Endometrium (tissue), 2 donors: ENCODE results near the gene ZNF644.

Source experiments
- FAIRE-seq: peaks from 2 replicates; lab custom pipeline; 2012; peaks lifted over from hg19 to GRCh38; lab: Jason Lieb, UNC
- donor health status: control.
- donor health status: control.

Gene ZNF644

DNA sequence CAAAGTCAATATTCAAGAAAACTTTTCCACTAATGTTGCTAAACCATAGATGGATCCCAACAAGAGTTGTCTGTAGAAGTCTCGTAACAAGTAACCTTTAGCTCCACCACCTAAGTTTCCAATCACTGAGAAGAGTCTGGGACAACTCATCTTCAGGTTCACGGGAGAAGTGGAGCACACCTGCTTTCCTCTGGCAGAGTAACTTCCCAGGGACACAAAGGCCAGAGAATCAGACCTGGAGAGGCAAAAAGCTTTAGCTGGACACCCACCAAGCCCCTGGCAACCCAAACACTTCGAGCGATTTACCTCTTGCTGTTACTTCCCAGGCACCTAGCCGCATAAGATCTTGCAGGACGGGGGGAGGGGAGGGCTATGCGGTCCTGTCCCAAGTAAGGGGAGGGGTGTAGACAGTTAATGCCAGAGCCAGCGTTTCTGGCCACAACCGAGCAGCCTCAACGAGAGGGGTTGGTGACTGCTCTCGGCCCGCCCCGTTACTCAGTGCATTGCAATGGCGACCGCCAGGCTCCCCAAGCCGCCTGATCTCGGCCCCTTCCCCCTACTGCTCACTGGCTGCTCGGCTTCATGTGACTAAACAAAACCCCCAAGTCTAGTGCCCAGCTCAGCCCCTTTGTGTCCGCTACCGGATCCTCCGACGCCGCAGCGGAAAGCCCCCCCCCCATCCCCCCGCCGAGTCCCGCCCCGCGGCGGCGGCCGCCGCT is 709 bp downstream of the ZNF644 start:
- no peak for FAIRE-seq

DNA sequence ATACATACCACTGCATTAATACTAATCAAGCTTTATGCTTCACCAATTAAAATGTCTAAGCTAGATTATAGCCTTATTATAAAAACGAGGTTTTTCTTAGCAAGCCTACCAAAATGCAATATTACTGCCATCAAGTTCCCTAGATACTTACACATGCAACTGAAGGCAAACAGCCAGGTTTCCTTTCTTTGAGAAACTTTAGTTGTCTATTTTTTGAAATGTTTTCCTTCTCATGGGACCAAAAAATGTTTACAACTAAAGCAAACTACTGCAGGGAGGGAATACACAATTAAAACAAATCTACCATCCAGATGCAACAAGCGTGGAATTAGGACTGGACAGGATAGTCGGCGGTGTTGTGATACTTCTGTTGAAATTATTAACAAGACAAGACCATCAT is 1.3 kb downstream of the ZNF644 start:
- peak; percentile 33 for FAIRE-seq

DNA sequence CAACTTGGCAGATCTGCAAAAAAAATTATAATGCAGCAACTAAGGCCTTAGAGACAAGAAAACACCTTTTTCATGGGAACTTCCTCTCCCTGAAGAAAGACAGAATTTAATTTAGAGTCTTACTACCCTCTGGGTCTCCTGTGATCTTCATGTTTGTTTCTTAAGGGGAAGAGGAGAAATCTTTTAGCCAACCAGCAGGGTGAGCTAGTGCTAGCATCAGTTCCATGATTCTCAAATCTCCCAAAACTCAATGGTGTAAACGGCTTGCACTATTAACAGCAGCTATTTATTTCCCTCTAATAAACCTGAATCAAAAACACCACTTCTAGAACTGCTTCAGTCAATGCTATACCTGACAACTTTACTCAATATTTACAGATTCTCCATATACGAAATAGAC is 3.8 kb downstream of the ZNF644 start:
- no peak for FAIRE-seq

DNA sequence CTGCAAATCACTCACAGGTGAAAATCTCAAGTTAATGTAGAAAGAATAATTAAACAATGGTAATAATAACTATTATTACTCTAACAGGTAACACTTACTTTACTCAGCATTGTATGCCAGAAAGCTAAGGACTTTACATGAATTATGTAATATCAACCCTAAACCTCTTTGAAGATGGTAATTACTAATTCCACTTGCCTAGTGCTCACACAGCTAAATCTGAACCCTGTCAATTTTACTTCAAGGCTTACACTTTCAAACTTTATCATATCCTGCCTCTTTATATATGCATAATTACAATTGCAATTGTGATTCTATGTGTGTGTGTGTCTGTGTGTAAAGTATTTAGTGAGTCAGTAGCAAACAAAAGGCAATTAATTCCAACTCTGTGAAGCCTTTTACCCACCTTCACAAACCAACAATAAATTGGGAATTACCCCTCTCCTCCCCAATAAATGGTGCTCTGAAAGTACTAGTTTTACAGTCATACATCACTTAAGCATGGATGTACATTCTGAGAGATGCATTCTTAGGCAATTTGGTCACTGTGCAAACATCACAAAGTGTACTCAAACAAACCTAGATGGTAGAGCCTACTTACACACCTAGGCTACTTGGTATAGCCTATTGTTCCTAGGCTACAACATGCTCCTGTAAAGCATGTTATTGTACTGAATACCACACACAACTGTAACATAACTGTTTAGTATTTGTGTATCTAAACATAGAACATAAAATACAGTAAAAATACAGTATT is 5.9 kb downstream of the ZNF644 start:
- no peak for FAIRE-seq

DNA sequence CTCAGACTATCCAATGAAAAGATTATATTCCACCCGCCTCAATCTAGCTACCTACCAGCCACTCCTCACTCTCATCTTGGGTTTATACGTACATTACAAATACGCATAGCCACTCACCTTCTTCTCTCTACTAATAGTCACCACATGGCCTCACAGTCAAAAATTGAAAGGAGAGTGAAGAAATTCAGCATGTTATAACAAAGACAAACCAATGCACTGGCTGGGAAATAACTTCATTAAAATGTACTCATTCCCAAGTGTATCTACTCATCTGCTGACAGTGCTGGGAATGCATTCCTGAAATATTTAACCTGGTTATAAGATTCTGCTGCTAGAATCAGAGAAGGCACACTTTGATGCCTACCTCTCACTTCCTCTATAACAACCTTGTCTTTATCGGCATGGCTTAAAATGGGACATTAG is 6.5 kb downstream of the ZNF644 start:
- FAIRE-seq = no peak

DNA sequence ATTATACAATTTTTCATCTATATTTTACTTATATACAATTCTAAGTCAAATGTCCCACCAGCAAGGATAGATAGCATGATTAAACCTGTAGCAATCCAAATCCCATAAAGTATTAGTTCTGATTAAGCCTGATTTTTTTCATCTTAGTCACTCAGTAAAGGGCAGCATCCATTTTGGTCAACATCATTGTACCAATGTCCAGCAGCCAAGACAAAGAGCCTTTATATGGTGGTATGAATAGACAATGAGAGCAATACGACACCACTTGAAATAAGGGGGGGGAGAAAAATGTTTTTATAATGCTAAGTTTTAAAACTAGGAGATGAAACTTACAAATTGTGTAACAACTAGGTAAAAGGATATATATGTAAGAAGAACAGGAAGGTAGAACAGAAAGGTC is 7.4 kb downstream of the ZNF644 start:
- FAIRE-seq = no peak

DNA sequence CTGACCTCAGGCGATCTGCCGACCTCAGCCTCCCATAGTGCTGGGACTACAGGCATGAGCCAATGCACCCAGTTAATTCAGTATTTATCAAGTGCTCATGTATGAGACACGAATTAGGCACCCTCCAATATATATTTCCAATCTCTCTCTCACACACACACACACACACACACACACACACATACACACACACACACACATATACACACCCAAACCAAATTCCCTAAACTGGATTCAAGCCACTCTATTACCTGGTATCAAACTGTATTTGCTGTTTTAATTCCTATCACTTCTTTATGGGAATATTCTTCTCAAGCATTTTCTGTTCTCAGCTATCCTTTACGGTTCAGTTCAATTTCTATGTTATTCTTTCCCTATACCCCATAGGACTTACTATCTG is 8.5 kb downstream of the ZNF644 start:
- FAIRE-seq = no peak

DNA sequence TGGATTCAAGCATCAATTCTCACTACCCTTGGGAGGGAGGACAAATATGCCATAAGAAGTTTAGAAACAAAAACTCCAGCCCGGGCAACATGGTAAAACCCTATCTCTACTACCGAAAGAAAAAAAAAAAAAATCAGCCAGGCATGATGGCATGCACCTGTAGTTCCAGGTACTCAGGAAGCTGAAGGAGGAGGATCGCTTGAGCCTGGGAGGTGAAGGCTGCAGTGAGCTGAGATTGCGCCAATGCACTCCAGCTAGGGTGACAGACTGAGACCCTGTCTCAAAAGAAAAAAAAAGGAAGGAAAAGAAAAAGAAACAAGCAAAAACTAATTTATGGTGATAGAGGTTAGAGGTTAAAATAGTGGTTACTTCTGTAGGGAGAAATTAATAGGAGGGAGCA is 9.6 kb downstream of the ZNF644 start:
- FAIRE-seq = no peak

DNA sequence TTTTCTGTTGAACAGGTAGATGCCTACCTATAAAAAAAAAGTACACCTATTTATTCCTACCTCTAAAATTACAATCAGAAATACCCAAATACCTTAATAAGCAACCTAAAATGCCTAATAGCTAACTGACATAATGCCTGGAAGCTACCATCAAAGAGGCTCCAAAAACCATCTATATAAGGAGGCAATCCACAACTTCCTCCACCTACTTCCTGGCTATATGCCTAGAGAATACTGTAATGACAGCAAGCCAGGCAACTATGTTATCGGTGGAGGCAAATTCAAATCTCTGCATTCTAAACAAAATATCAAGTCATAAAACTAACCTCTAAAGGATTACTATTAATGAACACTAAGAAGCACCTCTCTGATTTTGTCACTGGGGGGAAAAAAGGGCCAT is 10.1 kb downstream of the ZNF644 start:
- no peak for FAIRE-seq

DNA sequence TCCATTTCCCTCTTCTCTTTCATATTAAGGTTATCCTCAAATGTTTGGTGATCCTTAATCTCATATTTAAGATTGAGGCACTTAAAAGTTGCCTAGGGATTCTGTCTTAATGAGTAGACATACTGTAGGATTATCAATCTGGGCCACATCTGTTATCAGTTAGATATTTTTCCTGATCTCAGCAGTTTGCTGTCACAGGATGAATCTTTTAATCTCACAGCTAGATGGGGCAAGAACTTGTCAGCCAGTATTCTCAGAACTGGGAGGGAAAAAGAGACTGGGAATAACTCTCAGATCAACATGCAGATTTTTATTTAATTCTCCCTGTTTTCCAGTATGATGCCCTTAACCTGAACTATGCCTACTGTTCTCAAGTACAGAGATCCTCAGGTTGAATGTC is 14.0 kb downstream of the ZNF644 start:
- no peak for FAIRE-seq

DNA sequence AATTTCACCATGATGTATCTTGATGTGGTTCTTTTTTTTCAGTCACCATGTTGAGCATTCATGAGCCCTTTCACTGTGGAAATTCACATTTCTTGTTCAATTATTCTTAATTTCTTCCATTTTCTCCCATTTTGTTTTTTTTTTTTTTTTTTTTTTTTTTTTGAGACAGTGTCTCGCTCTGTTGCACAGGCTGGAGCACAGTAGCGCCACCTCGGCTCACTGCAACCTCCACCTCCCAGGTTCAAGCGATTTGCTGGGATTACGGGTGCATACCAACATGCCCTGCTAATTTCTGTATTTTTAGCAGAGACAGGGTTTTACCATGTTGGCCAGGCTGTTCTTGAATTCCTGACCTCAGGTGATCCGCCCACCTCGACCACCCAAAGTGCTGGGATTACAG is 14.7 kb downstream of the ZNF644 start:
- FAIRE-seq = no peak

DNA sequence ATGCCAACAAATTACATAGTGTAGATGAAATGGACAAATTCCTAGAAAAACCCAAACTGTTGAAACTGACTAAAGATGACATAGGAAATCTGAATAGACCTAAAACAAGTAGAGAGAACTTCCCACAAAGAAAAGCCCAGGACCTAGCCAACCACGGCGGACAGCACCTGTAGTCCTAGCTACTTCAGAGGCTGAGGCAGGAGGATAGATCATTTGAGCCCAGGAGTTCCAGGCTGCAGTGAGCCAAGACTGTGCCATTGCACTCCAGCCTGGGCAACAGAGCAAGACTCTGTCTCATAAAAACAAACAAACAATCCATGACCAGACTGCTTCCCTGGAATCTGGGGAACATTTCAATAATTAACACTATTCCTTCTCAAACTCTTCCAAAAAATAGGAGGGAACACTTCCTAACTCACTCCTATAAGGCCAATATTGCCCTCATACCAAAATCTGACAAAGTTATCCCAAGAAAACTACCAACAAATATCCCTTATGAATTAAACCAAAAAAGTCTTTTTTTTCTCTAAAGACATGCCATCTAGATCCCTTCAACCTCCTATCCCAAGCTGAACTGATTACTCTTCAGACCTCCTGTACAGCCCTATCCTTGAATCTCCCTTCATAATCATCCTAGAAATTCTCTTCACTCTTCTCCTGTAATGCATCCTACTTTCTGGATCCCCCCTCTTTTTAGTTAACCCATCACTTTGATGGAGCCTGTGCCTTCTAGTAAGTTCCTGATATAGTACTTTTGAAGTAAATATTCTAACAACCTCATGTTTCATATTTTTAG is 15.5 kb downstream of the ZNF644 start:
- FAIRE-seq = no peak

DNA sequence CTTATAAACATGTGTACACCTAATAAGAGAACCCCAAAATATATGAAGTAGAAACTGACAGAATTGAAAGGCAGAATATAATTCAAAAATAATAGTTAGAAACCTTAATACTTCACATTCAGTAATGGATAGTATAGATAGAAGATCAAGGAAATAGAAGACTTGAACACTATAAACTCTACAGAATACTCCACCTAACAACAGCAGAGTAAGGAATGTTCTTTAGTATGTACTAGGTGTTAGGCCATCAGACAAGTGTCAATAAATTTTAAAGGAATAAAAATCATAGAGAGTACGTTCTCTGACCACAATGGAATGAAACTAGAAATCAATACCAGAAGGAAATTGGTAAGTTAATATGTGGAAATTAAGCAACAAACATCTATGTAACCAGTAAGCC is 16.6 kb downstream of the ZNF644 start:
- FAIRE-seq = no peak

DNA sequence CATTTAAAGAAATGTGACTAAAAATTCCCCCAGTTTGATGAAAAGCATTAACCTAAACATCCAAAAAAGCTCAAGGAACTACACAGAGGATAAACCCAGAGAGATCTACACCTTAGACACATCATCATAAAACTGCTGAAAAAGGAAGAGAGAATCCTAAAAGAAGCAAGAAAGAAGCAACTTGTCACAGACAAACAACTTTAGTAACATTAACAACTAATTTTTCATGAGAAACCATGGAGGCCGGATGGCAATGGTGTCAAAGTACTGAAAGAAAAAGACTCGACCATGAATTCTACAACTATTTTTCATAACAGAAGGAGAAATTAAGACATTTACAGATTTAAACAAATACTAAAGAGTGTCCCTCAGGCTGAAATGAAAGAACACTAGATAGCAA is 17.7 kb downstream of the ZNF644 start:
- FAIRE-seq = no peak

DNA sequence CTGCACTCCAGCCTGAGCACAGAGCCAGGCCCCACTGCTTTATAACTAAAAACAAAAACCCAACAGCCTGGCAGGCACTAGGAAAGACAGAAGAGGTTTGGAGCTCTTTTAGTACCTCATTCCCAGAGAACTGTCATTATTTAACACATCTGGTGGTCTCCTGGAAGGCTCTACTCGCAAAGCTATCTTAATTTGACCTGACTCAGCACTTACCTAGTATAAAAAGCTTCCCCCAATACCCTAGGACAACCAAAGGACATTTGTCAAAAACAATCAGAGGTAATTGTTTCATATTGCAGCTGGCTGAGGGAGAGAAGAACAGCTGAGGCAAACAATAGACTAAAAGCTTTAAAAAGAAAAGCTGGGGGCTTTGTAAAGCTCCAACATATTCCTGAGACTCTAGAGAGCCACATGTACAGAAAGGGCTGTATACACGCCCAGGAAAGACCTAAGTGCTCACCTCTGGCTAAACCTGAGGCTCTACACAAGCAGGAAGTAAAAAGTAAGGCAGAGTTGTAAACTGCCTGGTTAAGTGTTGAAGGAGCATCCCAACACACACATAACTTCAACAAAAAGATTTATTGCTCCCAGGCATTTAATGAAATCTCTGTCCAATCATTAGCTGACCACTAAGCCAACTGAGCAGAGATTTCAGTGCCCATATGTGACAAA is 25.0 kb downstream of the ZNF644 start:
- no peak for FAIRE-seq

DNA sequence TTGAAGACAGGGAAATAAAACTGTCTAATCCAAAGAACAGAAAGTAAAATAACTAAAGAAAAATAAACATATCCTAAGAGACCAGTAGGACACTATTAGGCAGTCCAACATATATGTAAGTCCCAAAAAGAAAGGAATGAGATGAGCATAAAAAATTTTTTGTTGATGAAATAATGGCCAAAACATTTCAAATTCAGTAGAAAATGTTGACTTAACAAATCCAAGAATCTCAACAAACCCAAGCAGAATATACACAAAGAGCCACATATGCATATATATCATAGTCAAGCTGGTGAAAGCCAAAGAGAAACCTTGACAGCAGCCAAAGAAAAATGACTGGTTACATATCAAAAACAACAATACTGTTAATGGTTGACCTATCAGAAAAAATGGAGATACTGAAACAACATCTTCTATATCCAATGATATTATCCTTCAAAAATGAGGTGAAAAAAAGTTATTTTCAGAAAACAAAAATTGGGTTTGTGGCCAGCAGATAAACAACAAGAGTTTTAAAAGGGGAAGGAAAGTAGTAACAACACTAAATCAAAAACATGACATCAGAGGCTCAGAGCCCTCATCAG is 26.4 kb downstream of the ZNF644 start:
- no peak for FAIRE-seq

DNA sequence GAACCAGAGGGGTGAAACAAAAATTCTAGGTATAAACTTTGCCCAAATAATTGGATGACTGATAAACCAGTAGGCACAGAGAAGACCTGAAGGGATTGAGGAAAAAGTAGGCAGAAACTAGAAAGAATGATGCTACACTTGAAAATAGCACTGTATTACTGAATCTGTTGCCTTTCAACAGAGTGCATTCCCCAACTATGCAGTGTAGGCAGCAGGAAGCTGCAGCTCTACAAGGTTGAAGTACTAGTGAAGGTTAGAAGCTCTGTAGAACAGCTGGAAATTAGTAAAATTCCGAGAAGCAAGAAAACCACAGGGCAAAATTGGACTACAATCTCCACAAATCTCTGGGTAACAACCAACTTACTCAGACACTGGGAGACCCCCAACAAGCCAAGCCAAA is 27.4 kb downstream of the ZNF644 start:
- FAIRE-seq = no peak

DNA sequence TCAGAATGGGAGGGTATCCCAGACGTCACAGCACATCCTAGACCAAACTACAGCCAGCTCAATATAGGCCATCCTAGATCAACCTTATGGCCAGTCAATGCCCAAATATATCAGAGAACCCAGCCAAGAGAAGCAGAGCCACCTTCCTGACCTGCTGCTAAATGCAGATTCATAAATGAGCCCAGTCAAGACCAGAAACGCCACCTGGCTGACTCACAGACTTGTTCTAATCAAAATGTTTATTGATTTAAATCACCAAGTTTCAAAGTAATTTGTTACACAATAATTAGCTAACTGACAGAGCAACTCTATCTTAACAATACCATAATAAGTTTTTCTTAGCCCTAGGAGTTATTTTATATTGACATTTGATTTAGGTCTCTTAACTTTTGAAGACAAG is 28.6 kb downstream of the ZNF644 start:
- no peak for FAIRE-seq

DNA sequence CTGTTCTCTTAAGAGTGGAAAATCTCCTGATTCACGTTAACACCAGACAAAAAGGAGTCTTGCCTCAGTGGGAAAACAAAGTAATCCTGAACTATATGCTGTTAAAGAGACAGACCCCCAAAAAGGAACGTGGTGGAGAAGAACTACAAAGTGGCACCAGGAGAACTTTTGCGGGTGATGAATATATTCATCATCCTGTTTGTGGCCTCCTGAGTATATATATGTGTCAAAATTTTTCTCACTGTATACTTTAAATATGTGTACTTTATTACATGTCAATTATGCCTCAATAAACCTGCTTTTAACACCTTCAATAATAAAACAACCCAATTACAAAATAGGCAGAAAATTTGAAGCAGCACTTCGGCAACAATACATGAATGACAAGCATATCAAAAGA is 31.1 kb downstream of the ZNF644 start:
- FAIRE-seq = no peak

DNA sequence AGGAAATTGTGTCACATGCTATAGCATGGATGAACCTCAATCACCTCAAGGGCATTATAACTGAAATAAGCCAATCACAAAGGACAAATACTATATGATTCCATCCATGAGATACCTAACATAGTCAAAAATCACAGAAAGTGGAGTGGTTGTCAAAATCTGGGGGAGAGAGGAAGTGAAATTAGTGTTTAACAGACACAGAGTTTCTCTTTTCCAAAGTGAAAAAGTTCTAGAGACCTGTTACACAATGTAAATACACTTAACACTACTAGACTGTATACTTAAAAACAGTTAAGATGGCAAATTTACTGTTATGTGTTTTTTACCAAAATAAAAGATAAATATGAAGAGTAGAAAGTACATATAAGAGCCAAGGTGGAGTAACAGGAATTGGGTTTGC is 31.8 kb downstream of the ZNF644 start:
- no peak for FAIRE-seq

DNA sequence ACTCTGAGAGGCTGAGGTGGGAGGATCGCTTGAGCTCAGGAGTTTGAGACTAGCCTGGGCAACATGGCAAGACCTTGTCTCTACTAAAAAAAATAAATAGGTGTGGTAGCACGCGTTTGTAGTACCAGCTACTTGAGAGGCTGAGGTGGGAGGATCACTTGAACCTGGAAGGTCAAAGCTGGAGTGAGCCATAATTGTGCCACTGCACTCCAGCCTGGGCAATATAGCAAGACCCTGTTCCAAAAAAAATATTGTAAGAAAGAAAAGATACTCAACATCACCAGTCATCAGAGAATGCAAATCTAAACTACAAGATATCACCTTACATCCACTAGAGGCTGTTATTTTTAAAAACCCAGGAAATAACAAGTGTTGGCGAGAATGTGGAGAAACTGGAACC is 32.5 kb downstream of the ZNF644 start:
- no peak for FAIRE-seq

DNA sequence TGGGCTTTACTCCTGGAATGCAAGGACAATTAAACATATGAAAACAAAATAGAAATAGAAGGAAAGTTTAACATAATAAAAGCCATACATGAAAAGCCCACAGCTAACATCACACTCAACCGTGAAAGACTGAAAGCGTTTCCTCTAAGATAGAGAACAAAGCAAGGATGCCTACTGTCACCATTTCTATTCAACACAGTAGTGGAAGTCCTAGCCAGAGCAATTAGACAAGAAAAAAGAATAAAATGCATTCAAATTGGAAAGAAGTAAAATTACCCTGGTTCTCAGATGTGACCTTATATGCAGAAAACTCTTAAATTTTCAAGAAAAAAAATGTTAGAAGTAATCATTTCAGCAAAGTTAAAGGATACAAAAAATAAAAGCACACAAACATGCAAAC is 34.0 kb downstream of the ZNF644 start:
- FAIRE-seq = no peak
